Endometrial microvascular endothelial cells (primary cell): ENCODE data around the gene RTTN. TPM values are rescaled to one million over a fixed set of nuclear protein-coding genes. Genes with fewer than 3 reads are reported as not detected.

Source experiments
- in situ Hi-C: cut with HindIII; loops from 2 replicates; pipeline ENCODE4 v1.10.0; 2017; ENCODE audit warnings: low sequenced_read_pairs, low pct_unique_long_range_greater_than_20kb; ENCODE audit errors: inconsistent ontology term
- total RNA-seq: library from RNA; depleted of rRNA; stranded (reverse); fragments of >200 nt; gene quantifications from one replicate; pipeline ENCODE4 v1.2.3, GENCODE V29; 2015; ENCODE audit errors: inconsistent ontology term

Gene RTTN
- total RNA-seq, 1 donor from 2014 or later = 26.1 TPM

GRCh38 chr18:70044632-70045031 is 160.9 kb downstream of the RTTN start:
- in situ Hi-C loops = no loop called here

- in situ Hi-C loops = no loop called here
These were observed 163.9 kb downstream of the RTTN start for GRCh38 chr18:70041459-70042050.

GRCh38 chr18:70039186-70039585 is 166.3 kb downstream of the RTTN start:
- in situ Hi-C loops = no loop called here

- in situ Hi-C loops = no loop called here
These were observed 167.9 kb downstream of the RTTN start for GRCh38 chr18:70037431-70038061.

- in situ Hi-C loops = no loop called here
These were observed 168.6 kb downstream of the RTTN start for GRCh38 chr18:70036771-70037347.

- in situ Hi-C loops = no loop called here
These were observed 169.3 kb downstream of the RTTN start for GRCh38 chr18:70036168-70036567.

GRCh38 chr18:70031221-70031620 is 174.3 kb downstream of the RTTN start:
- in situ Hi-C loops = no loop called here

- in situ Hi-C loops = no loop called here
These were observed 174.8 kb downstream of the RTTN start for GRCh38 chr18:70030728-70031127.

- in situ Hi-C loops = no loop called here
These were observed 176.3 kb downstream of the RTTN start for GRCh38 chr18:70029163-70029562.

GRCh38 chr18:70028734-70029133 is 176.8 kb downstream of the RTTN start:
- in situ Hi-C loops = no loop called here

GRCh38 chr18:70028084-70028483 is 177.4 kb downstream of the RTTN start:
- in situ Hi-C loops = no loop called here

- in situ Hi-C loops = no loop called here
These were observed 179.9 kb downstream of the RTTN start for GRCh38 chr18:70025580-70025979.

- in situ Hi-C loops = no loop called here
These were observed 180.7 kb downstream of the RTTN start for GRCh38 chr18:70024829-70025228.

- in situ Hi-C loops = no loop called here
These were observed 181.4 kb downstream of the RTTN start for GRCh38 chr18:70024093-70024492.

GRCh38 chr18:70022636-70023035 is 182.9 kb downstream of the RTTN start:
- in situ Hi-C loops = no loop called here

GRCh38 chr18:70021498-70021897 is 184.0 kb downstream of the RTTN start:
- in situ Hi-C loops = no loop called here

- in situ Hi-C loops = no loop called here
These were observed 184.4 kb downstream of the RTTN start for GRCh38 chr18:70021043-70021442.

GRCh38 chr18:70019991-70020390 is 185.5 kb downstream of the RTTN start:
- in situ Hi-C loops = no loop called here

- in situ Hi-C loops = no loop called here
These were observed 186.4 kb downstream of the RTTN start for GRCh38 chr18:70019136-70019535.

GRCh38 chr18:70015127-70015526 is 190.4 kb downstream of the RTTN start:
- in situ Hi-C loops = no loop called here

GRCh38 chr18:70005580-70005979 is 199.9 kb downstream of the RTTN start:
- in situ Hi-C loops = no loop called here
